Upper lobe of left lung (tissue), 6 donors: Measurements from ENCODE around the gene PTPRS. TPM values are rescaled to one million over a fixed set of nuclear protein-coding genes. Genes with fewer than 3 reads are reported as not detected.

ENCODE experiments used
- ATAC-seq, 2 donors: fragments of 200-7000 bp; cut with Tn5 transposase; one replicate each; pipeline ENCODE4 v1.9.1; 2022; ENCODE audit warnings: mild to moderate bottlenecking in 2 of 2, moderate library complexity in 2 of 2; ENCODE audit not compliant: low FRiP score in 2 of 2
- DNase-seq, 2 donors: peaks; one replicate each; pipeline ENCODE4 v3.0.0-alpha.2; 2019 to 2020
- H3K27ac ChIP-seq, 4 donors: fragments of 200-600 bp; sonication (generic); one replicate each; pipeline ENCODE4 v1.5.1; 2016 to 2019
- H3K27me3 ChIP-seq, 4 donors: fragments of 200-600 bp; sonication (generic); one replicate each; pipeline ENCODE4 v1.5.1; 2017 to 2019
- H3K36me3 ChIP-seq, 4 donors: fragments of 200-600 bp; sonication (generic); one replicate each; pipeline ENCODE4 v1.5.1; 2016 to 2019
- H3K4me1 ChIP-seq, 4 donors: fragments of 200-600 bp; sonication (generic); one replicate each; pipeline ENCODE4 v1.5.1; 2018 to 2019
- H3K4me3 ChIP-seq, 4 donors: fragments of 200-600 bp; sonication (generic); one replicate each; pipeline ENCODE4 v1.5.1; 2017 to 2019; ENCODE audit warnings: mild to moderate bottlenecking in 2 of 4, moderate library complexity in 1 of 4
- H3K9me3 ChIP-seq, 4 donors: fragments of 200-600 bp; sonication (generic); one replicate each; pipeline ENCODE4 v1.5.1; 2018 to 2019
- CTCF ChIP-seq, 6 experiments: fragments of 450-650 bp in 4 of 6; fragments of 200-600 bp in 2 of 6; sonication (generic) in 2 of 6; IDR thresholded peaks; one replicate each; pipeline ENCODE4 v1.5.1; 2016 to 2019; ENCODE audit warnings: antibody characterized with exemption in 6 of 6
- EP300 ChIP-seq, 4 donors: sonication (generic); formaldehyde crosslinking; IDR thresholded peaks; one replicate each; pipeline ENCODE4 v1.5.1; 2017; ENCODE audit warnings: antibody characterized with exemption in 4 of 4, control low read depth in 2 of 4
- POLR2A ChIP-seq, 4 donors: fragments of 450-650 bp; IDR thresholded peaks; one replicate each; pipeline ENCODE4 v1.5.1; 2016 to 2017; ENCODE audit warnings: antibody characterized with exemption in 4 of 4, mild to moderate bottlenecking in 2 of 4
- POLR2AphosphoS5 ChIP-seq, 2 donors: sonication (generic); formaldehyde crosslinking; IDR thresholded peaks; one replicate each; pipeline ENCODE4 v1.5.1; 2017; ENCODE audit warnings: antibody characterized with exemption in 2 of 2
- WGBS, 2 donors: methylation state at CpG; one replicate each; pipeline ENCODE4 v1.1.5; 2017 to 2018; 5-methylcytosine and 5-hydroxymethylcytosine counted together
- total RNA-seq, 6 donors: library from RNA; depleted of rRNA in 4 of 6; stranded (reverse); fragments of >200 nt in 4 of 6; gene quantifications; one replicate each; pipeline versions ENCODE4 v1.1.0 to v1.2.1, GENCODE V29; 2016 to 2021
- donor health status: DM: no; HTN: no; CAD: no; lungs with moderate emphysema.
- donor health status: DM: no; HTN: yes; CAD: no; lungs with severe emphysema.

Gene PTPRS
- total RNA-seq, 6 donors from 2014 or later = 85.6 to 325 (median 146) TPM

- no peaks in the 10 kb centered on the region for H3K9me3 ChIP-seq
- ATAC-seq (peak in 1 of 2 donors; percentile 61), DNase-seq (peak; percentile 31 to 87)
- TF ChIP-seq POLR2AphosphoS5 (IDR thresholded peaks at IDR 0.05) (no peak), CTCF (IDR thresholded peaks at IDR 0.05) (no peak), EP300 (IDR thresholded peaks at IDR 0.05) (no peak), POLR2A (IDR thresholded peaks at IDR 0.05) (no peak)
- H3K27ac ChIP-seq = peak overlapping the region in 2 of 4 donors; percentile 82 to 88
- H3K4me3 ChIP-seq = peak overlapping the region; percentile 57 to 88 (median 70)
- H3K4me1 ChIP-seq = peaks cover 8 to 33% (median 19%) of the 10 kb centered on the region in 4 donors
- 3 to 8% methylated on average over 16 to 39 of the region's 47 CpGs for WGBS, 2 donors
- H3K27me3 ChIP-seq = peaks cover 0 to 18% (median 2%) of the 10 kb centered on the region in 4 donors
- H3K36me3 ChIP-seq = no peaks in the 10 kb centered on the region
Observed at GRCh38 chr19:5293612-5294378, 46.8 kb downstream of the PTPRS start.

- peak; percentile 41 to 93 for DNase-seq
- 0% methylated on average over 21 of the region's 70 CpGs; no CpG with 5 or more reads in 1 of the 2 donors for WGBS, 2 donors
- Histone ChIP-seq H3K36me3 (no peaks in the 10 kb centered on the region), H3K4me3 (peak overlapping the region; percentile 57 to 88 (median 70)), H3K27ac (peak overlapping the region; percentile 65 to 88 (median 84)), H3K27me3 (peaks cover 0 to 18% (median 2%) of the 10 kb centered on the region in 4 donors), H3K4me1 (peaks cover 8 to 33% (median 19%) of the 10 kb centered on the region in 4 donors), H3K9me3 (no peaks in the 10 kb centered on the region)
- TF ChIP-seq EP300 (IDR thresholded peaks at IDR 0.05) (no peak), POLR2AphosphoS5 (IDR thresholded peaks at IDR 0.05) (peak in 1 of 2 donors; percentile 60), CTCF (IDR thresholded peaks at IDR 0.05) (no peak), POLR2A (IDR thresholded peaks at IDR 0.05) (peak in 3 of 4 donors; percentile 17 to 63 (median 50))
- ATAC-seq = peak; percentile 75 to 93
Observed at GRCh38 chr19:5292822-5293611, 47.6 kb downstream of the PTPRS start.

GRCh38 chr19:5292453-5292821 lies 48.2 kb downstream of the PTPRS start:
- DNase-seq (no peak), ATAC-seq (no peak)
- no peaks in the 10 kb centered on the region for H3K36me3 ChIP-seq
- H3K27ac ChIP-seq = peak overlapping the region; percentile 65 to 88 (median 84)
- WGBS, 2 donors = 3 to 5% methylated on average over 8 to 10 of the region's 17 CpGs
- H3K4me1 ChIP-seq = peaks cover 8 to 33% (median 19%) of the 10 kb centered on the region in 4 donors
- H3K27me3 ChIP-seq = peaks cover 0 to 18% (median 2%) of the 10 kb centered on the region in 4 donors
- H3K9me3 ChIP-seq = no peaks in the 10 kb centered on the region
- no peak for TF ChIP-seq EP300 (IDR thresholded peaks at IDR 0.05)
- TF ChIP-seq POLR2AphosphoS5 (IDR thresholded peaks at IDR 0.05) = peak in 1 of 2 donors; percentile 13
- peak overlapping the region; percentile 32 to 88 (median 70) for H3K4me3 ChIP-seq

GRCh38 chr19:5291588-5292193 lies 48.9 kb downstream of the PTPRS start:
- ATAC-seq = no peak

More at GRCh38 chr19:5291588-5292193, 48.9 kb downstream of the PTPRS start:
- Histone ChIP-seq H3K27me3 (peaks cover 0 to 18% (median 2%) of the 10 kb centered on the region in 4 donors), H3K4me3 (peak overlapping the region; percentile 16 to 88 (median 70)), H3K36me3 (no peaks in the 10 kb centered on the region), H3K9me3 (no peaks in the 10 kb centered on the region), H3K4me1 (peaks cover 8 to 33% (median 19%) of the 10 kb centered on the region in 4 donors), H3K27ac (peak overlapping the region in 3 of 4 donors; percentile 53 to 88 (median 82))
- no peak for DNase-seq
- WGBS, 2 donors = 80 to 83% methylated on average over 7 to 8 of the region's 8 CpGs
- TF ChIP-seq POLR2A (IDR thresholded peaks at IDR 0.05) (no peak), CTCF (IDR thresholded peaks at IDR 0.05) (no peak), EP300 (IDR thresholded peaks at IDR 0.05) (no peak), POLR2AphosphoS5 (IDR thresholded peaks at IDR 0.05) (no peak)

Other genes with a start within 250 kb of the PTPRS start
- gene ZNRF4, start 114.6 kb upstream of the PTPRS start, total RNA-seq = not detected
- 10 to 100 TPM in 1 of 6 donors, 1 to 10 TPM in 5; 3.1 to 12.8 (median 4.3) TPM for gene TINCR, start 227.1 kb upstream of the PTPRS start, total RNA-seq